HFF-Myc (cell line): ENCODE results near the gene KRTAP29-1.

Experiments used
- DNase-seq: peaks from one replicate; pipeline ENCODE4 v3.0.0-alpha.2; 2011; ENCODE audit warnings: low read depth; ENCODE audit errors: extremely low read depth
- H3K4me3 ChIP-seq: replicated peaks from 2 replicates; pipeline ENCODE4 v1.5.1; 2011; ENCODE audit warnings: low read depth, mild to moderate bottlenecking, control low read depth, low read length
- CTCF ChIP-seq: IDR thresholded peaks from 2 replicates; pipeline ENCODE4 v1.5.1; 2012; ENCODE audit warnings: mild to moderate bottlenecking, low read depth, low read length, control low read depth; ENCODE audit errors: missing control alignments

The KRTAP29-1 gene

GRCh38 chr17:41322903-41323895, 20.5 kb upstream of the KRTAP29-1 start:
- no peak for DNase-seq
- no peak for TF ChIP-seq CTCF
- no peak overlapping the region for H3K4me3 ChIP-seq

GRCh38 chr17:41322094-41322902, 19.6 kb upstream of the KRTAP29-1 start:
- H3K4me3 ChIP-seq = no peak overlapping the region
- peak; percentile 63 for DNase-seq
- TF ChIP-seq CTCF = peak; percentile 80

- no peak overlapping the region for H3K4me3 ChIP-seq
- no peak for TF ChIP-seq CTCF
- no peak for DNase-seq
Observed at GRCh38 chr17:41318231-41318630, 15.6 kb upstream of the KRTAP29-1 start.

- H3K4me3 ChIP-seq = no peak overlapping the region
- no peak for TF ChIP-seq CTCF
- no peak for DNase-seq
Observed at GRCh38 chr17:41315814-41316445, 13.3 kb upstream of the KRTAP29-1 start.

GRCh38 chr17:41315204-41315794, 12.6 kb upstream of the KRTAP29-1 start, which contains the start of gene KRTAP17-1:
Gene KRTAP17-1, minus strand, starts transcription at chr17:41315710. Its CDS starts 60 bp downstream, at chr17:41315650.
- TF ChIP-seq CTCF = no peak
- no peak within 1 kb of the TSS for H3K4me3 ChIP-seq
- no peak for DNase-seq

- no peak for DNase-seq
- TF ChIP-seq CTCF = no peak
Observed at GRCh38 chr17:41311111-41311510, 8.5 kb upstream of the KRTAP29-1 start.

More at GRCh38 chr17:41311111-41311510, 8.5 kb upstream of the KRTAP29-1 start:
- no peak overlapping the region for H3K4me3 ChIP-seq
